MM.1S (cell line): Measurements from ENCODE around the gene LOC128125822.

Experiments
- CTCF ChIP-seq: fragments of 300-600 bp; sonication (generic); IDR thresholded peaks from 2 replicates; pipeline ENCODE4 v1.5.1; 2016; ENCODE audit warnings: antibody characterized with exemption, low read length, mixed read lengths
- EZH2phosphoT487 ChIP-seq: fragments of 300-600 bp; sonication (generic); IDR thresholded peaks from 2 replicates; pipeline ENCODE4 v1.6.1; 2018; ENCODE audit warnings: antibody characterized with exemption, low read length

- no peak for TF ChIP-seq CTCF
- no peak for TF ChIP-seq EZH2phosphoT487
Measured at GRCh38 chr6:63554782-63555181, 17.5 kb upstream of the LOC128125822 start.
